Measurements from ENCODE around the gene SLC12A3.

GRCh38 chr16:56939801-56940200 lies 74.8 kb downstream of the SLC12A3 start:
- TF ChIP-seq, protein P1, sequence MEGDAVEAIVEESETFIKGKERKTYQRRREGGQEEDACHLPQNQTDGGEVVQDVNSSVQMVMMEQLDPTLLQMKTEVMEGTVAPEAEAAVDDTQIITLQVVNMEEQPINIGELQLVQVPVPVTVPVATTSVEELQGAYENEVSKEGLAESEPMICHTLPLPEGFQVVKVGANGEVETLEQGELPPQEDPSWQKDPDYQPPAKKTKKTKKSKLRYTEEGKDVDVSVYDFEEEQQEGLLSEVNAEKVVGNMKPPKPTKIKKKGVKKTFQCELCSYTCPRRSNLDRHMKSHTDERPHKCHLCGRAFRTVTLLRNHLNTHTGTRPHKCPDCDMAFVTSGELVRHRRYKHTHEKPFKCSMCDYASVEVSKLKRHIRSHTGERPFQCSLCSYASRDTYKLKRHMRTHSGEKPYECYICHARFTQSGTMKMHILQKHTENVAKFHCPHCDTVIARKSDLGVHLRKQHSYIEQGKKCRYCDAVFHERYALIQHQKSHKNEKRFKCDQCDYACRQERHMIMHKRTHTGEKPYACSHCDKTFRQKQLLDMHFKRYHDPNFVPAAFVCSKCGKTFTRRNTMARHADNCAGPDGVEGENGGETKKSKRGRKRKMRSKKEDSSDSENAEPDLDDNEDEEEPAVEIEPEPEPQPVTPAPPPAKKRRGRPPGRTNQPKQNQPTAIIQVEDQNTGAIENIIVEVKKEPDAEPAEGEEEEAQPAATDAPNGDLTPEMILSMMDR (IDR thresholded peaks at IDR 0.05; ENCODE audit: low read depth, low read length) = no peak
- TF ChIP-seq, protein P2, sequence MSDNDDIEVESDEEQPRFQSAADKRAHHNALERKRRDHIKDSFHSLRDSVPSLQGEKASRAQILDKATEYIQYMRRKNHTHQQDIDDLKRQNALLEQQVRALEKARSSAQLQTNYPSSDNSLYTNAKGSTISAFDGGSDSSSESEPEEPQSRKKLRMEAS (IDR thresholded peaks at IDR 0.05; ENCODE audit: low read depth, low read length) = no peak

Data from NB4 (cell line).